ENCODE results near the gene ACSF3.
"Not testable (repeated sequence)": the region's sequence is repeated elsewhere in the genome, so short reads cannot be mapped to it uniquely, and the experiment has no call there.

Gene ACSF3

DNA sequence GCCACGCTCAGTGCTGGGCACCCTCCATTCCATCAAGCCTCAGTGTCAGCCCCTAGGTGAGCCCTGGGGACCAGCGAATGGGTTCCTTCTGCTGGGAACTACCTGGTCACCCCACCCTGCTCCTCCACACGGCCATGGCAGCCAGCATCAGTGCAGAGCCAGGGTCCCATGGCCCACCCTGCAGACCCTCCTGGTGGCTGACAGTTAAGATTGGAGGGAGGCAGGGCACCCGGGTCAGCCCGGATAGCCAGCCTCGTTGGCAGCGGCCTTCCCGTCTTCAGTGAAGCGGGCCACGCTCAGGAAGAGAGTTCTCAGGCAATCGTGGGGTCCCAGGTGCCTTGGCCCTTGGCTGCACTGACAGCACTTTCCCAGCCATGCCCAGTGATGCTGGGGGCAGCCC is 37.1 kb upstream of the ACSF3 start:
- DNase-seq: no peak

GRCh38 chr16:89057738-89058137 is 35.9 kb upstream of the ACSF3 start:
- no peak for DNase-seq

DNA sequence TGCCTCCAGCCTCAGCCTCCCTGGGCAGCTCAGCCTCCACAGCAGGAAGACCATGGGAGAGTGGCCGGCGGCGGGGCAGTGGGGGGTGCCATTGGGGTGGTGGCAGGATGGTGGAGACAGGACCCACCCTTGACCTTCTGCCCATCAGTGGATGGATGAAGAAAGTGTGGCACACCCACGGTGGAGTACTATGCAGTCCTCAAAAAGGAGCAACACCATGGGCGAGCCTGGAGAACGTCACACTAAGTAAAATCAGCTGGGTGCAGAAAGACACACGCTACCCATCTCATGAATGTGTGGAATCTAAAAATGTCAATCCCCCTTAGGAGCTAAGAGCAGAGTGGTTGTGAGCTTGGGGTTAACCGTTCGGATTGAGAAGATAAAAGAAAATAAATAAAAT is 34.8 kb upstream of the ACSF3 start:
- DNase-seq: no peak

DNA sequence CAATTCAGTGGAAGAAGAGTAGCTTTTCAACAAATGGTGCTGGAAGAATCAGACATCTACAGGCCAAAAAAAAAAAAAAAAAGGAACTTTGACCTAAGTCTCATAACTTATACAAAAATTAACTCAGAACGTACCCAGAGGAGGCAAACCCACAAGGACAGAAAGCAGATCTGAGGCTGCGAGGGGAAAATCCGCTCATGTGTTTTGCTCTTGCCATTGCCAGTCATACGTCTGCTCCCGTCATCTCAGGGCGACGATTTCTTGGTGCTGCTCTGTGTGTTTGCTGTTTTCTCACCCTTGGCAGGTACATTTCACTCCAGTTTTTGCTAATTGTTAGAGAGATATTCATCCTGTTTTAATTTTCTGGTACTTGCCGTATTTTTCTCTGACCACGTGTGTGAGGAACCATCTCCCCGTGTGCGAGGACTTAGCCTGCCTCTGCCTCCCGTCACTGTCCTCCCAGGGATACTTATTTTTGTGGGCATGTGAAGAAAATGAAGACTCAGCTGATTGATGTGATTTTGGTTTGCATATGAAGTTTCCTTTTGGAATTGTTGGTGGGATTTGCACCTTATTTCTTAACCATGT is 33.4 kb upstream of the ACSF3 start:
- DNase-seq: no peak

GRCh38 chr16:89061086-89061485 is 32.6 kb upstream of the ACSF3 start:
- no peak for DNase-seq

GRCh38 chr16:89061590-89062380 is 31.9 kb upstream of the ACSF3 start:
- no peak for DNase-seq

GRCh38 chr16:89062389-89063345 is 31.0 kb upstream of the ACSF3 start:
- no peak for DNase-seq

GRCh38 chr16:89063768-89064320 is 29.8 kb upstream of the ACSF3 start:
- DNase-seq: no peak

- no peak for DNase-seq
Observed at GRCh38 chr16:89064606-89065457, 28.8 kb upstream of the ACSF3 start.

DNA sequence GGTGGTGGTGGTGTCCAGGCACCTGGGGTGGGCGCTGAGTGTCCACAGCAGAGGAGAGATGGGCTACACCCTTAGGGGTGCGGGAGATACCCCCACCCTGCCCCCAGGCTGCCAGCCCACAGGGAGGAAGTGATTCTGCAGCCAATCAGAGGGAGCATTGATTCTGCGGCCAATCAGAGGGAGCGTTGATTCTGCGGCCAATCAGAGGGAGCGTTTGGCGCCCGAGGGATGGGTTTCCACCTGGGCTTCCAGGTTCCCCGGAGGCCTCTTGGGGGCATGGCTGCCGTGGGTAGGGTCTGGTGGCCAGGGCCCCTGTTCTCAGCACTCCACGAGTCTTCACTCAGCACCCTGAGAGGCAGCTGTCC is 28.2 kb upstream of the ACSF3 start:
- DNase-seq: no peak

DNA sequence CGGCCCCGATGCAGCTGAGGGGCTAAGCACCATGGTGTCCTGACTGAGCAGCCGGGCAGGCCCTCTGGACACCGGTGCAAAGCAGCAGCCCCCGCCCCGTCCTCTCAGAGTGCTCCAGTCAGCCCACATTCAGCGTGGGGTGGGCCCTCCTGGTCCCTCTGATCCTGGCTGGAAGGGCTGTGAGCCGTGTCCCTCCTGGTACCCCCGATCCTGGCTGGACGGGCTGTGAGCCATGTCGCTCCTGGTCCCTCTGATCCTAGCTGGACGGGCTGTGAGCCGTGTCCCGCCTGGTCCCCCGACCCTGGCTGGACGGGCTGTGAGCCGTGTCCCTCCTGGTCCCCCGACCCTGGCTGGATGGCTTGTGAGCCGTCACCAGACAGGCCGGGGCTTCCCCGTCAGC is 26.9 kb upstream of the ACSF3 start:
- DNase-seq: no peak

GRCh38 chr16:89067677-89068443 is 25.8 kb upstream of the ACSF3 start:
- DNase-seq: no peak

GRCh38 chr16:89068814-89069616 is 24.6 kb upstream of the ACSF3 start:
- DNase-seq: not testable (repeated sequence)

GRCh38 chr16:89069920-89070319 is 23.7 kb upstream of the ACSF3 start:
- no peak for DNase-seq

DNA sequence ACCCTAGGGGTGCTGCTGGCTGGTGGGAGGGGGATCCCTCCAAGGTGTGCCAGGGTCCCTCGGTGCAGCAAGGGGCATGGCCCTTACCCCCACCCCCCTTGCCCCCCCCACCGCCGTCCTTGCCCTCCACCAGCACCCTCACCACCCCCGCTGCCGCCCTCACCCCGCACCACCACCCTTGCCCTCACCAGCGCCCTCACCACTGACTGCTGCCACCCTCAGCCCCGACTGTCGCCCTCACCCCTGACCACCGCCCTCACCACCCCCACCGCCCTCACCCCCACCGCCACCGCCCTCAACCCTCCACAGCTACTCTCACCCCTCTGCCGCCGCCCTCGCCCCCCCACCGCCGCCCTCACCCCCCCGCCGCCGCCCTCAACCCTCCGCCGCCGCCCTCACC is 23.1 kb upstream of the ACSF3 start:
- DNase-seq: no peak

DNA sequence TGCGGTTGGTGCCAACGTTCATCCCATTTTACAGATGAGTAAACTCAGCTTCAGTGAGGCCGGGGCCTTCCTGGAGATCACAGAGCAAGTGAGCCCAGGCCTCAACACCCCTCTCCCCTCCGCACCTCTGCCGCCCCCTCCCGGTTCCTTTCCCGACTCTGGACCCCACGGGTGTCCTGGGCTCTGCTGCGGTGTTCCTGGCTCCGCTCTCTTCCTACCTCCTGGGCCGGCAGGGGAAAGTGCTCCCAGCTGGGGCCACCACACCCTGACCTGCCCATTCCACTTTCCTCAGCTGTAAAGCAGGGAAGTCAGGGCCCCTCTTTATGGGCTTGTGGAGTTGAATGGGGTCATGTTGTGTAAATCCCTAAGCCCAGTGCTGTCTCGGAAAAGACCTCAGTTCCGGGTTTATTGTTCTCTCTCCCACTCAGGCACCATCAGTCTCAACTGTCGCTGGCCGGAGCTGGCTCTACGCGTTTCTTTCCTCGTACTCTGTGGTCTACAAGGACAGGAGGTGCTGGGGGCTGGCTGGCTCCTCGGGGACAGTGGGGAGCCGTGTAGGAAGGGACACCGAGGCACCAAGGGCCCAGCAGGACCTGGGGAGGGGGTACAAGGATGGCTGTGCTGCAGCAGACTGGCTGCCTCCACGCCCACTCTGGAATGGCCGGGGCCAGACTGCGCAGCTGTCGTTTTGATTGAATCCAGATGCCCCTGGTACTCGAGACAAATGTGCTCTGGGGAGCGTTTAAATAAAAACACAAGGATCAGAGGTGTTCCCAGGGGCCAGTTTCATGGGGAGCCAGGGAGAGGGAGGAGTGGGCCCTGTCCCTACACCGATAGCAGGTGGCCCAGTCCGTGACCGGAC is 21.7 kb upstream of the ACSF3 start:
- DNase-seq: no peak

DNA sequence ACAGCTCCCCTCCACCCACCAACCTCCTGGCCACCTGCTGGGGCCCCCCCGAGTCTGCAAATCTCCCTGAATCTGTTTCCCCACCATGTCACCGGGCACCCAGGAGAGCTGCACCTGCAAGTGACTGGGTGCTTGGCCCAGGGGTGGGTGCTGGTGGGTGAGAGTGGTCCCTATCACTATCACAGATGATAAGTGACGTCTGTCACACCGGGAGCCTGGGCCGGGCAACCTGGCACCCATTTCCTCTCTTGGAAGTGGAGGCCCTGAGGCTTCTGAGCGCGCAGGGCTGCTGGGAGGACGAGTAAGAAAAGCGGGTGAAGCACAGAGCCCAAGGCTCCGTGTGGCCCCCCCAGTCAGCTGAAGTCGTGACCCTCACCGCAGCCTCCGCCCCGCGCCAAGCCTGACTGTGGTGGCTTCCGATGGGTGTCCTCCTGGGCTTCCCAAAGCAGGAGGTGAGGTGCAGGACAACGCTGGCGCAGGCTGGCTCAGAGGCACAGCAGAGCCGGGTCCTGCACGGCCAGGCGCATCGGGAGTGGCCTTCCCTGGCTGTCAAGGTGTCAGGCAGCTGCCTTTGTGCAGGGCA is 21.0 kb upstream of the ACSF3 start:
- no peak for DNase-seq

GRCh38 chr16:89073346-89074071 is 20.1 kb upstream of the ACSF3 start:
- no peak for DNase-seq

Data from NCI-H526 treated with DMSO at 0.1 percent for 48 hours (cell line).